K562 (cell line): ENCODE results near the gene AKT1S1. TPM values are rescaled to one million over a fixed set of nuclear protein-coding genes. Genes with fewer than 3 reads are reported as not detected.

Source experiments
- ATAC-seq: fragments of 200-7000 bp; cut with Tn5 transposase; 3 replicates; pipeline ENCODE4 v1.9.1; 2020; ENCODE audit warnings: moderate library complexity
- BruUV-seq: library from RNA; stranded (reverse); fragments of 400-500 nt; replicated peaks from 2 replicates; lab custom pipeline; 2021; lab: Mats Ljungman, UMichigan
- CTCF ChIA-PET: fragments of 300-600 bp; formaldehyde crosslinking; extraction: SDS; loops from one replicate; lab custom pipeline; 2021; ENCODE audit warnings: low intra/inter-chr PET ratio; lab: Yijun Ruan, JAX
- POLR2A ChIA-PET: fragments of 300-600, 350-650 bp; sonication (Branson Sonifier 250); formaldehyde crosslinking; extraction: SDS; loops from one replicate; lab custom pipeline; 2021; ENCODE audit warnings: antibody characterized with exemption, inconsistent platforms; lab: Yijun Ruan, JAX
- DNase-seq, 4 experiments: peaks; one replicate each; pipeline versions ENCODE4 v3.0.0 to v3.0.0-alpha.2; 2011 to 2018; ENCODE audit warnings: low spot score in 3 of 4, mixed read lengths in 3 of 4; ENCODE audit errors: extremely low read depth in 1 of 4
- FAIRE-seq: peaks from 2 replicates; lab custom pipeline; 2011; peaks lifted over from hg19 to GRCh38; lab: Jason Lieb, UNC
- H2AFZ ChIP-seq: 2 replicates; pipeline ENCODE4 v1.6.0; 2011; ENCODE audit warnings: low read depth, low read length, control low read depth, inconsistent platforms
- H3K27ac ChIP-seq: fragments of 200-600 bp; 3 replicates; pipeline ENCODE4 v1.8.0; 2011; ENCODE audit warnings: low read depth, mild to moderate bottlenecking, control low read depth, inconsistent platforms, low read length, moderate library complexity, mixed read lengths; ENCODE audit errors: extremely low read depth
- H3K27me3 ChIP-seq, 2 experiments: fragments of 300-600 bp in 1 of 2; 2 replicates in 1 of 2; 3 replicates in 1 of 2; pipeline versions ENCODE4 v1.6.0 to v1.8.0; 2011; ENCODE audit warnings: inconsistent platforms in 2 of 2, low read length in 2 of 2, mild to moderate bottlenecking in 1 of 2, mixed read lengths in 1 of 2, moderate library complexity in 1 of 2; ENCODE audit not compliant: control insufficient read depth in 2 of 2, insufficient read depth in 2 of 2
- H3K36me3 ChIP-seq: fragments of 300-600 bp; 3 replicates; pipeline ENCODE4 v1.8.0; 2011; ENCODE audit warnings: mild to moderate bottlenecking, low read length, inconsistent platforms; ENCODE audit not compliant: control insufficient read depth, insufficient read depth
- H3K4me1 ChIP-seq, 2 experiments: fragments of 200-600 bp in 1 of 2; replicated peaks in 1 of 2; 2 replicates in 1 of 2; 3 replicates in 1 of 2; pipeline versions ENCODE4 v1.5.1 to v1.8.0; 2011; ENCODE audit warnings: inconsistent platforms in 2 of 2, low read length in 2 of 2, mild to moderate bottlenecking in 1 of 2, mixed read lengths in 1 of 2, moderate library complexity in 1 of 2; ENCODE audit not compliant: control insufficient read depth in 2 of 2, insufficient read depth in 2 of 2
- H3K4me2 ChIP-seq: 2 replicates; pipeline ENCODE4 v1.6.1; 2011; ENCODE audit warnings: low read length, control low read depth, inconsistent platforms, mixed read lengths; ENCODE audit not compliant: insufficient read depth
- H3K4me3 ChIP-seq: fragments of 200-600 bp; sonication (generic), shearing (Covaris generic); 2 replicates; pipeline ENCODE4 v1.5.1; 2016; ENCODE audit warnings: control low read depth, inconsistent platforms
- H3K79me2 ChIP-seq: fragments of 200-600 bp; 3 replicates; pipeline ENCODE4 v1.8.0; 2011; ENCODE audit warnings: low read length, inconsistent platforms; ENCODE audit not compliant: control insufficient read depth, insufficient read depth
- H3K9ac ChIP-seq, 2 experiments: 2 replicates each; pipeline versions ENCODE4 v1.6.0 to v1.6.1; 2011; ENCODE audit warnings: low read depth in 2 of 2, low read length in 2 of 2, control low read depth in 1 of 2, inconsistent platforms in 1 of 2, mild to moderate bottlenecking in 1 of 2, mixed read lengths in 1 of 2; ENCODE audit not compliant: insufficient read depth in 1 of 2
- H3K9me1 ChIP-seq: one replicate; pipeline ENCODE4 v1.6.0; 2011; ENCODE audit warnings: inconsistent platforms, mild to moderate bottlenecking, low read length, moderate library complexity; ENCODE audit not compliant: control insufficient read depth, insufficient read depth
- H3K9me3 ChIP-seq: replicated peaks from 2 replicates; pipeline ENCODE4 v1.5.1; 2011; ENCODE audit warnings: low read depth, low read length, inconsistent platforms; ENCODE audit not compliant: control insufficient read depth, insufficient read depth
- H4K20me1 ChIP-seq: replicated peaks from 2 replicates; pipeline ENCODE4 v1.6.1; 2011; ENCODE audit warnings: low read length, inconsistent platforms, mixed read lengths; ENCODE audit not compliant: control insufficient read depth, insufficient read depth
- ATF1 ChIP-seq, 2 experiments: fragments of 450-650 bp in 1 of 2; IDR thresholded peaks; 2 replicates each; pipeline ENCODE4 v1.6.1; 2016; ENCODE audit warnings: missing compliant biosample characterization in 1 of 2, missing genetic modification characterization in 1 of 2
- CBX1 ChIP-seq: sonication (generic); IDR thresholded peaks from 2 replicates; pipeline ENCODE4 v1.6.1; 2016; ENCODE audit warnings: antibody characterized with exemption, low read depth, mild to moderate bottlenecking
- DIDO1 ChIP-seq: fragments of 450-650 bp; IDR thresholded peaks from 2 replicates; pipeline ENCODE4 v1.6.1; 2016; ENCODE audit warnings: low read depth, missing biosample characterization, missing genetic modification characterization
- FOXM1 ChIP-seq, 2 experiments: fragments of 450-650 bp in 1 of 2; sonication (generic) in 1 of 2; formaldehyde crosslinking in 1 of 2; IDR thresholded peaks; 2 replicates each; pipeline versions ENCODE4 v1.6.1 to v1.9.0; 2017 to 2022; ENCODE audit warnings: low read depth in 2 of 2, mild to moderate bottlenecking in 2 of 2, missing genetic modification reagents in 1 of 2, moderate library complexity in 1 of 2
- HOMEZ ChIP-seq: fragments of 250-450 bp; sonication (Bioruptor Pico); IDR thresholded peaks from 2 replicates; pipeline ENCODE4 v1.4.0; 2020; ENCODE audit warnings: mild to moderate bottlenecking, moderate library complexity
- MYNN ChIP-seq, 2 experiments: sonication (generic); formaldehyde crosslinking in 1 of 2; IDR thresholded peaks; 2 replicates each; pipeline versions ENCODE4 v1.5.0 to v1.6.1; 2016 to 2020; ENCODE audit warnings: antibody characterized with exemption in 1 of 2, missing genetic modification reagents in 1 of 2
- NR2F6 ChIP-seq: fragments of 450-650 bp; formaldehyde crosslinking; IDR thresholded peaks from 2 replicates; pipeline ENCODE4 v1.4.0; 2020; ENCODE audit warnings: mild to moderate bottlenecking
- RBM14 ChIP-seq: fragments of 200-400 bp; formaldehyde crosslinking; IDR thresholded peaks from 2 replicates; pipeline ENCODE4 v1.6.1; 2018; ENCODE audit warnings: low read depth, mild to moderate bottlenecking, low read length, moderate library complexity, borderline replicate concordance; ENCODE audit not compliant: insufficient read depth
- RERE ChIP-seq: sonication (generic); formaldehyde crosslinking; IDR thresholded peaks from 2 replicates; pipeline ENCODE4 v1.8.0; 2023; ENCODE audit warnings: missing genetic modification reagents, mild to moderate bottlenecking, borderline replicate concordance
- SIN3B ChIP-seq: fragments of 450-650 bp; IDR thresholded peaks from 2 replicates; pipeline ENCODE4 v1.6.1; 2017; ENCODE audit warnings: low read depth, mild to moderate bottlenecking, moderate library complexity
- SIX5 ChIP-seq, 2 experiments: IDR thresholded peaks; 2 replicates each; pipeline ENCODE4 v1.6.1; 2011; ENCODE audit warnings: low read length in 2 of 2, borderline replicate concordance in 1 of 2, low read depth in 1 of 2, mild to moderate bottlenecking in 1 of 2, moderate library complexity in 1 of 2; ENCODE audit not compliant: insufficient read depth in 1 of 2
- SMARCE1 ChIP-seq: fragments of 450-650 bp; IDR thresholded peaks from 2 replicates; pipeline ENCODE4 v1.7.1; 2016; ENCODE audit warnings: mild to moderate bottlenecking
- ZFP36 ChIP-seq: fragments of 150-350 bp; IDR thresholded peaks from 2 replicates; pipeline ENCODE4 v1.6.1; 2018; ENCODE audit warnings: low read length, low read depth; ENCODE audit not compliant: partially characterized antibody
- ZNF316 ChIP-seq: fragments of 450-650 bp; IDR thresholded peaks from 2 replicates; pipeline ENCODE4 v1.6.1; 2016
- ZSCAN32 ChIP-seq: fragments of 450-650 bp; formaldehyde crosslinking; IDR thresholded peaks from 2 replicates; pipeline ENCODE4 v1.4.0; 2020; ENCODE audit warnings: mild to moderate bottlenecking, moderate library complexity
- WGBS: fragments of 100-300 bp; shearing (Covaris generic); methylation state at CpG from one replicate; pipeline ENCODE4 v1.1.6; 2016; ENCODE audit warnings: low coverage, mixed read lengths; ENCODE audit not compliant: insufficient coverage; ENCODE audit errors: missing lambda C conversion rate; 5-methylcytosine and 5-hydroxymethylcytosine counted together
- in situ Hi-C: fragments of 300-500 bp; cut with MboI; formaldehyde crosslinking; loops from 4 replicates; pipeline ENCODE4 v1.15.0; 2018; ENCODE audit warnings: inconsistent platforms, mixed read lengths
- intact Hi-C: fragments of 100-400 bp; cut with micrococcal nuclease; formaldehyde crosslinking; loops from 2 replicates; pipeline ENCODE4 v1.14.2; 2022
- polyA plus RNA-seq, 8 experiments: library from polyadenylated mRNA; depleted of rRNA in 4 of 8; stranded (reverse) in 5 of 8; unstranded in 3 of 8; fragments of >200 nt; fragmentation: Nextera tagmentation in 2 of 8; fragmentation: Illumina TruSeq in 1 of 8; extraction: Ambion mirVana in 2 of 8; extraction: Trizol in 1 of 8; gene quantifications; 2 replicates each; pipeline versions ENCODE4 v1.2.1 to v1.2.3, GENCODE V29; 2011 to 2014; ENCODE audit warnings: inconsistent platforms in 1 of 8, missing spikeins in 1 of 8
- total RNA-seq, 7 experiments: library from RNA; depleted of rRNA in 6 of 7; stranded (reverse); fragments of >200 nt in 6 of 7; fragmentation: Illumina TruSeq in 2 of 7; extraction: Trizol in 2 of 7; gene quantifications; 2 replicates each; pipeline versions ENCODE4 v1.2.1 to v1.2.3, GENCODE V29; 2011 to 2021; ENCODE audit warnings: low replicate concordance in 1 of 7

AKT1S1 gene
- total and polyA plus RNA-seq, 9 of the 15 experiments (the other 6 are each of a cell fraction or from before 2014, with no cell fraction given) = 1.2 to 50.3 (median 17.1) TPM

GRCh38 chr19:49907745-49908446, 30.7 kb upstream of the AKT1S1 start:
- intact Hi-C loops (no loop called here), in situ Hi-C loops (no loop called here)
- ChIA-PET POLR2A (interaction anchor here (0.8 to 13.2 kb wide), 3 partner anchors 12 to 21 kb away, joined by 4 to 105 read pairs (median 18); partner anchors contain the start of genes ATF5 and NUP62), CTCF (no interaction called here)
- Histone ChIP-seq H3K79me2 (peaks cover 26% of the 10 kb centered on the region), H3K27me3 (no peaks in the 10 kb centered on the region), H3K4me2 (no peak overlapping the region), H3K27ac (no peak overlapping the region), H3K36me3 (peaks cover 65% of the 10 kb centered on the region; the same call in 2 of the 3 replicates), H3K4me3 (no peak overlapping the region), H3K9me3 (no peaks in the 10 kb centered on the region), H3K9ac (peak overlapping the region in 1 of 2 experiments; percentile 28; a peak in 1 of 4 replicates), H2AFZ (no peak overlapping the region), H3K4me1 (peaks cover 0 to 21% of the 10 kb centered on the region in 2 experiments; a peak in 3 of 5 replicates), H3K9me1 (no peaks in the 10 kb centered on the region), H4K20me1 (peaks cover 22% of the 10 kb centered on the region)
- 96% methylated on average over 20 of the region's 23 CpGs for WGBS
- no peak for DNase-seq
- ATAC-seq = no peak
- BruUV-seq = no TSS peak
- no peak for FAIRE-seq
- TF ChIP-seq ZNF316 (no peak), RERE (CRISPR knock-in tag) (no peak), SIN3B (no peak), NR2F6 (no peak), HOMEZ (CRISPR knock-in tag) (no peak), ZFP36 (no peak), RBM14 (no peak), FOXM1 (IDR thresholded peaks at IDR 0.05; ENCODE audit: low read depth) (no peak), FOXM1 (CRISPR knock-in tag; IDR thresholded peaks at IDR 0.05; ENCODE audit: low read depth) (no peak), SIX5 (IDR thresholded peaks at IDR 0.05; ENCODE audit: borderline replicate concordance in 1 of 2, insufficient read depth in 1 of 2, low read depth in 1 of 2, low read length in 2 of 2) (no peak), CBX1 (no peak), DIDO1 (tag) (no peak), ATF1 (CRISPR knock-in tag; IDR thresholded peaks at IDR 0.05) (no peak), ATF1 (tag; IDR thresholded peaks at IDR 0.05) (no peak), MYNN (IDR thresholded peaks at IDR 0.05) (no peak), MYNN (CRISPR knock-in tag; IDR thresholded peaks at IDR 0.05) (no peak), SMARCE1 (no peak), ZSCAN32 (CRISPR knock-in tag) (no peak)
